DMS 273 (cell line): Measurements from ENCODE around the gene NUP188.

Experiments used
- DNase-seq: peaks from one replicate; lab custom pipeline; 2025; ENCODE audit not compliant: unreplicated experiment; lab: John Stamatoyannopoulos, UW

Gene NUP188

GRCh38 chr9:129007035-129007765 lies 59.7 kb downstream of the NUP188 start:
- peak; percentile 45 for DNase-seq

- DNase-seq, result no peak
These were observed 60.4 kb downstream of the NUP188 start for GRCh38 chr9:129007766-129008468.

- DNase-seq, result no peak
These were observed 61.0 kb downstream of the NUP188 start for GRCh38 chr9:129008469-129008965.

DNA sequence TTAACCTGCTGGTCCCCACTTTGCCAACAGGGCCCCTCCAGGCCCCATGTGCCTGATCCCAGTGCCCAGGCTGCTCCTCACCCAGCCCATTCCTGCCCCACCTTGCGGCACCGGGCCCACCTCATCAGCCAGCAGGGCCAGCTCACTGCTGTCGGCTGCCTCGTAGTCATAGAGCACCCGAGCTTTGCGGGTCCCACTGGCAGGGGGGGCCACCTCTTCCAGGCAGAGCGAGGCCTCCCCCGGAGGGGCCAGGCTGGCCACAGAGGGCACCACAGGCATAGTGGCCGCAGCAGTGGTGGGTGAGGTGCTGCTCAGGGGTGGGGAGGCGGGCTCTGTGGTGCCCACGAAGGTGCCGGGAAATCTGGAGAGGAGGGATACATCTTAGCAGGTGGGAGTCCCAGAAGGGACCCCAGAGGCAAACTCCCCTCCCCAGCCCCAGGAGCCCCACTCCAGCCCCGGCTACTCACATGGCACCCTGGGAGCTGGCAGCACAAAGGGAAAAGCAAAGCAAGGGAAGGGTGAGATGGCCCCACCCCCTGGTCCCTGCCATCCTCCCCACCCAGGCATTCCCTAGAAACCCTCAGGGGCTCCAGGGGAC lies 61.6 kb downstream of the NUP188 start:
- DNase-seq, result no peak

DNA sequence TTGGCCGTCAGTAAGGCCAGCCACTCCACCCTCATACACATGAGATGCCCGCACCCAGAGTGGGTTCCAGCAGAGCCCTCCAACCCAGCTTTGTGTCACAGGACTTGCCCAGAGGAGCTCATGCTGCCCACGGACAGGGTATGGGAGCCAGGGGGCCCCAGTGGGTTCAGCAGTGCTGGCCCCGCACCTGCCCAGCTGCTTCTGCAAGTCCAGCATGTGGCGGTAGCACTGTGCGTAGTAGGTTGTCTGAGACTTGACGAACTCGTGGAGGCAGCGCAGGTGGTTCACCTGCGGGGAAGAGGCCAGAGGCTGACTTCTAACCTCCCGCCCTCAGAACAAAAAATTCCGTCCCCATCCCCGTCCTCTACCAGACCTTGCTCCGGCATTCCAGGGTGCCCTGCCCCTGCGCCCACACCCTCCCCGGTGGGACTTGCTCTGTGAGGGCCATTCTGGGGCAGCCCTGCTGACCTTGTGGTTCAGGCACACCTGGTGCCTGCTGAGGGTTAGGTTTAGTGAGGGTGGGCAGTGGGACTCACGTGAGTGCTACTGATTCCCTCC lies 62.2 kb downstream of the NUP188 start:
- no peak for DNase-seq

GRCh38 chr9:129010267-129010975 lies 62.9 kb downstream of the NUP188 start:
- DNase-seq, result no peak

DNA sequence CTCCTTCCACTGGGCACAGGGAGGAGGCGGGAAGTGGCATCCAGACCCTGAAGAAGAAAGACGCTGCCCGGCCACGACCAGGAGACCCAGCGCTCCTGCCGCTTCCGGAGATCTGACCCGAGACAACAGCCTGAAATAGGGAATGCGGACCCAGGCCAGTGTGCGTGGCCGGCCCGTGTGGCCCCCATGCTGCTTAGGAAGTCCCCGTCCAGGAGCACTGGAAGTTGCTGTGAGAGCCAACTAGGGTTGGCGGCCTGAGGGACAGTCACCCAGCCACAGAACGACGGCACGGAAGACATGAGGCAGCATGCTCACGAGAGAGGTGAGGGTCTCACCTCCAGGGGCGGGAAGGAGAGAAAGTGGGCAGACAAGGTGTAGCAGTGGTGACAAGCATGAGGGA lies 63.7 kb downstream of the NUP188 start:
- no peak for DNase-seq

DNA sequence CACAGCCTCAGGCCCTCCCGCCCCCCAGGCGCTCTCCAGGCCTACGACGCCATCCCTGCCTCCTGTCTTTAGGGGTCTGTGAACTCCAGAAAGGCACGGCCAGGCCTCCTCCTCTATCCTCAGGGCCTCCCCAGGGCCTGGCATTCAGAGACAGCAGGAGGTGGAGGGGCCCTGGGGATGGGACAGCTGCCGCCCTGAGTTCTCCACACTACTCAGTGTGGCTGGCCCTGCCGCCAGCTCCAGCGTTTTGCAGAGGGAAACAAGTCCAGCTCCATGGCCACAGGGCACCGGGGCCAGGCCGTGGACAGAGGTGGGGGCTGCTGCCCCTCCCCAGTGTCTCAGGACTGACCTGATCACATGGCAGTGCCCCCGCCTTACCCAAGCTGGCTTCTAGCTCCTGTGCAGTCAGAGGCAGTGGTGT lies 64.3 kb downstream of the NUP188 start:
- DNase-seq, result peak; percentile 65

DNA sequence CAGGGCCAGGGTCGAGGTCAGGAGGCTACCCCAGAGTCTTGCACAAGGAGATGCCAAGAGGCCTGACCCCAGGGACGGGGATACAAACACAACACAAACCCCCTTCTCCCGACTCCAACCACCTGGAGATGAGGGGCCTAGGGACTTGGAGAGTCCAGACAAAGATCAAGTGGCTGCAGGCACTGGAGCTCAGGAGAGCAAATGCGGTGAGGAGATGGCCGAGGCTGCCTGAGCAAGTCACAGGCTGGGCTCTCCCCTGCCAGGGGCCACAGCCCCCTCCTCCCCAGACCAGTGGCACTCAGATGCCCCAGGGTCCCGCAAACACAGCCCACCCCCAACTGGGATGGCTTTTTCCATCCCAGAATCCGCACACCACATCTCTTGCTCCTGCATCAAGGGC lies 64.8 kb downstream of the NUP188 start:
- no peak for DNase-seq

GRCh38 chr9:129012893-129013448 lies 65.5 kb downstream of the NUP188 start:
- no peak for DNase-seq

DNA sequence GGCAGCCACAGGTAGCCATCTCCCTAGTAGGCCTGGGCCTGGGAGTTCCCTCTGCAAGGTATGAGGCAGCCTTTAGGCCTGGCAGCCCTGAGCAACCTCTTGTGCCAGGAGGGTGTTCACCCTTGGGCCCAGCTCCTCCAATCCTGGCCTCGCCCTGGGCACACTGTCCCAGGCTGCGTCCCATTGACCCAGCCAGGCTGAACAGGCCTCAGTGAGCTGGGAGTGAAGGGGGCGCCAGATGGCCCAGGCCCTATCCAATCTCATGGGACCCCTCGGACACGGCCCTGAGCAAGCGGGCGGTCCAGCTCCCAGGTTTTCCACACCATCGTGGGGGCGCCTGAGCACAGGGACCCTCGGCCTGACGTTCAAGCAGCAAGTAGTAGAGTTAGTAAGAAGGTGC lies 66.2 kb downstream of the NUP188 start:
- DNase-seq, result no peak

DNA sequence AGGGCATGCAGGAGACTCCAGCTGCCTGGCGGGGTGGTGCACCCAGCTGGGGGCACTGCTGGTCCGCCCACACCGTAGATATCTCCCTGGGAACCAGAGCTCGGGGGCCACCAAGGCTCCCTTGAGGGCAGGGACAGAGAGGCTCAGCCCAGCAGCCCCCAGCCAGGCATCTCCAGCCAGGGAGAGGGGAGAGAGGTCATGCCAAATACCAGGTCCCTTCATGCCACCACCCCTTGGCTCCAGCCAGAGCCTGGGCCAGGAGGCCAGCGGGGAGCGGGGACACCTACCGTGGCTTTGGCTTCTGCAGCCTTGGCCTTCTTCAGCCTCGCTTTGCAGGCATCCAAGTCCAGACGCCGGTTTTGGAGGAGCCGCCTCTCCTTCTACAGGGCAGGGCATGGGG lies 66.6 kb downstream of the NUP188 start:
- no peak for DNase-seq

DNA sequence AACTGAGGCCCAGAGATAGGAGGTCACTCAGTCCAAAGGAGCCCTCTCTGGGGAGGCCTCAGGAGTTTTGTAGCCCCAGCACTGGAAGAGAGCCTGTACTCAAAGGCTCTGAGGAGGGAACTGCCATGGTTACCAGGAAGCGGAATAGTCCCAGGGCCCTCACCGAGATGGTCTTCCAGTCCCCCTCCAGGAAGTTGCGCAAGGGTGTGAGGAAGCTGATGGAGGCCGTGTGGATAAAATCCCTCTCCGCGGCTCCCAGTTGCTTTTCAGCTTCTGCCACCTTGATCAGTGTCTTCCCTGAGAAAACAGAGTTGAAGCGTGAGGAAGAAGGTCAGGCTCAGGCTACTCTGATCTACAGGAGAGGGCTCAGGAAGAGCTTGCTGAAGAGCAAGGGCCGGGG lies 67.1 kb downstream of the NUP188 start:
- no peak for DNase-seq

DNA sequence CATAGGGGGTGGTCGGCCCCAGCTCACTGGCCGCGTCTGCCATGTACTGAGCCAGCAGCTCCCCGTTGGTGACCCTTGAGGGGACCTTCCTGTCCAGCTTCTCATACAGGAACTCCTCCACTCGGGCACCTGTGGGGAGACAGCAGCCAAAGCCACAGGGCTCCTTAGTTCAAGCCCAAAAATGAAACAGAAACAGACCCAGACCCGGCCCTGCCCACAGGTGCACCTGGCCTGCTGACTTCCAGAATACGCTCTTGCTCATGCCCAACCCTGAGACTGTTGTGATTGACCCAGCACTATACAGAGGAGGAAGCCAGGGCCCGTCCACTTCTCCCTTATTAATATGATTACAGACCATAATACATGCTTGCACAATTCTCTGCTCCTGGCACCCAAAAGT lies 73.6 kb downstream of the NUP188 start:
- DNase-seq, result no peak

DNA sequence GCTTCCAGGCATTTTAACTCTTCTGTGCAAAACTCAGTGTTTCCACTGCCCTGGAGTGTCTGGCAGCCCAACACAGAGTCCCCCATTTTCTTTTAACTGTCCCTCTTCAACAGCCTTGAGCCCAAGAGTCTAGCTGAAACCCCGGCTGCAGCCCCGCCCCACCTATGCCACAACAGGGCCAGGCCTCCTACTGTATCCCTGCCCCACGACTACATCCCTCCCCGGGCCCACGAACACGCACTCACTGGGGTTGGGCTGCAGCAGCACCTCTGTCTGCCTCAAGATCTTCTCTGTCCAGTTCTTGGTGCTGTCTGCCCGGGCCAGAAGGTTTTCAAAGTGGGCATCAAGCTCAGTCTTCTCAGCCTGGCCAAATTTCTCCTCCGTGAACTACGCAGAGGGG lies 74.5 kb downstream of the NUP188 start:
- no peak for DNase-seq

GRCh38 chr9:129023036-129023907 lies 75.8 kb downstream of the NUP188 start:
- DNase-seq, result peak; percentile 97

DNA sequence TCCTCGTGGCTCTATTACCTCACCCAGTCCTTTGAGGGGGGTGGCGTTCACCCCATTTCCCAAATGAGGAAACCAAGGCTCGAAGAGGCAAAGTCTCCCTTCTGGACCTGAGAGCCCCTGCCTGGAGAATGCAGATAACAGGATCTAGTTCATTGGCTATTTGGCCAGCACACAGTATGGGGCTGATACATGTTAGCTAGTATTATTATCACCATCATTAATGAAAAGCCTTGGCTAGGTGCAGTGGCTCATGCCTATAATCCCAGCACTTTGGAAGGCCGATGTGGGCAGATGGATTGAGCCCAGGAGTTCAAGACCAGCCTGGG lies 76.4 kb downstream of the NUP188 start:
- DNase-seq, result no peak

- DNase-seq, result peak; percentile 77
These were observed 79.1 kb downstream of the NUP188 start for GRCh38 chr9:129026442-129027223.

DNA sequence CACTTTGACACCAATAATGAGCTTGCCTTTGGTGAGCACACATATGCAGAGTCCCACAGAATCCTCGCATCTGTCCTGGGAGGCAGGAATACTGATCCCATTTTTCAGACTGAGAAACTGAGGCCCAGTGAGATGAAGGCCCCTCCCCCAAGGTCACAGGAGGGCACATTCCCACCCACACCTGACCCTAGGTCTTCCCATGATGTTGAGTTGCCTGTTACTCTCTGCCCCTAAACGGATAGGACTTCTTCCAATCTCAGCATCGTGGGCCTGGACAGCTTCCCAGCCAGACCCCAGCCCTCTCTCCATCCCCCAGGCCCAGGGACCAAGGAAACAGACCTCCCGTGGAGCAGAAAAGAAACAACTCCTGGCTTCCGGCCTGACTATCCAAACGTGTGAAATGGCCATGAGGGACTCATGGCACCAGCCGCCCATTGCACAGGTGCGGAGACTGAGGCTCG lies 79.8 kb downstream of the NUP188 start:
- no peak for DNase-seq
